ENCODE measurements around the gene NCK2.

NCK2 gene

DNA sequence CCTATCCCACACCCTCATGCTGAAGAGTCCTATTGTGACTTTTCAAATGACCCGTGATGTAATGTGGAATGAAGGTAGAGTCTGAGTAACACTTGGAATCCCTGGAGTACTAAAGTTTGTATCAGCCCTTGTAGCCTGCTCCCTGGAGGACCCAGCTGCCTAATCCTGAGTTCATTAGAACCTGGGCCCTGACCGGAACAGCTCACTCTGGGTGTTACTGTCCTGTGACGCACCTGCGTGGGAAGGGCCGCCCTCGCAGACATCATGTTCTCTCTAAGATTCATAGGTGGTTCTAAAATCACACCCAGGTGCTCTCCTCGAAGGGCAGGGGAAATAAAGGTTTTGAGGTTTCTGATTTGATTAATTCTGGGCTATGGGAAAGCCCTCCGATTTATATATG, 62.3 kb downstream of the NCK2 start:
- Histone ChIP-seq H3K27ac (ENCODE audit: low read length) (no peak overlapping the region), H3K4me3 (ENCODE audit: low read length) (no peak overlapping the region), H3K79me2 (ENCODE audit: low read length) (peaks cover 94% of the 10 kb centered on the region), H3K27me3 (replicated peaks; ENCODE audit: insufficient read depth, low read length) (no peaks in the 10 kb centered on the region), H3K9me3 (replicated peaks; ENCODE audit: insufficient read depth, low read length) (no peaks in the 10 kb centered on the region), H3F3A (ENCODE audit: insufficient read depth, low read length) (peaks cover 25% of the 10 kb centered on the region), H3K4me2 (ENCODE audit: low read depth, low read length) (no peak overlapping the region), H4K20me1 (ENCODE audit: insufficient read depth, low read length) (peaks cover 3% of the 10 kb centered on the region; the same call in 1 of the 2 replicates), H3K9me2 (replicated peaks; ENCODE audit: insufficient read depth, low read length) (no peaks in the 10 kb centered on the region), H3K36me3 (replicated peaks; ENCODE audit: insufficient read depth, low read length) (no peaks in the 10 kb centered on the region), H2AFZ (ENCODE audit: low read length) (no peak overlapping the region), H3K4me1 (ENCODE audit: low read length) (peaks cover 62% of the 10 kb centered on the region), H3K9ac (ENCODE audit: low read length) (no peak overlapping the region)
- no peak for DNase-seq
- TF ChIP-seq EZH2phosphoT487 (IDR thresholded peaks at IDR 0.05; ENCODE audit: low read length) (no peak), EZH2 (optimal IDR thresholded peaks at IDR 0.05; ENCODE audit: low read depth, low read length) (no peak)
- TF ChIP-seq, protein P1, sequence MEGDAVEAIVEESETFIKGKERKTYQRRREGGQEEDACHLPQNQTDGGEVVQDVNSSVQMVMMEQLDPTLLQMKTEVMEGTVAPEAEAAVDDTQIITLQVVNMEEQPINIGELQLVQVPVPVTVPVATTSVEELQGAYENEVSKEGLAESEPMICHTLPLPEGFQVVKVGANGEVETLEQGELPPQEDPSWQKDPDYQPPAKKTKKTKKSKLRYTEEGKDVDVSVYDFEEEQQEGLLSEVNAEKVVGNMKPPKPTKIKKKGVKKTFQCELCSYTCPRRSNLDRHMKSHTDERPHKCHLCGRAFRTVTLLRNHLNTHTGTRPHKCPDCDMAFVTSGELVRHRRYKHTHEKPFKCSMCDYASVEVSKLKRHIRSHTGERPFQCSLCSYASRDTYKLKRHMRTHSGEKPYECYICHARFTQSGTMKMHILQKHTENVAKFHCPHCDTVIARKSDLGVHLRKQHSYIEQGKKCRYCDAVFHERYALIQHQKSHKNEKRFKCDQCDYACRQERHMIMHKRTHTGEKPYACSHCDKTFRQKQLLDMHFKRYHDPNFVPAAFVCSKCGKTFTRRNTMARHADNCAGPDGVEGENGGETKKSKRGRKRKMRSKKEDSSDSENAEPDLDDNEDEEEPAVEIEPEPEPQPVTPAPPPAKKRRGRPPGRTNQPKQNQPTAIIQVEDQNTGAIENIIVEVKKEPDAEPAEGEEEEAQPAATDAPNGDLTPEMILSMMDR (IDR thresholded peaks at IDR 0.05; ENCODE audit: low read length) = no peak

DNA sequence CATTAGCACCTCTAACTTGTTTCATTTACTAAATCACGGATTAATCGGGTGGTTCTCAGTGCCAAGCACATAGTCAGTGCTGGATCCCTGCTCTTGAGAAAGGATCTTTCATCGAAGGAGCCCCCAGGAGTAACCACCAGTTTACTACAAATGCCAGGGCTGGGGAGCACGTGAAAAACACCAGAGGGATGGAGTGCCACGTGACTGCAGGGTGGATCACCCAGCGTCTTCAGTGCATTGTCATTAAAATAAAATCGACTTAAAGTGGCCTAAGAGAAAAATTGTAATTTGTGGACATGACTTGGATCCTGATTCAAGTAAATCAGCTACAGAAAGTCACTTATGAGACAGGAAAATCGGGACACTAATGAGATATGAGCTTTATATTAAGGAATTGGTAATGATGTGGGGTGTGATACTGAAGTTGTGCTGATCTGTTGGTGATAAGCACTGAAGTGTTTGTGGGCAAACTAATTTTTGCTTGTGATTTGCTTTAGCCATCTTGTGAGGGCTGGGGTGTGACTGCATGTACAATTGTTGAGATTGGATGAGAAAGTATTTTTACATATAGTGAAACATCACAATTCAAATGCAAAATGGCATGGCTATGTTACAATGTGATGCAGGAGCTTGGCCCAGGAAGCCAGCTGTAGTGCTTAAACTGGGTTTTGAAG, 63.8 kb downstream of the NCK2 start:
- H3K4me2 ChIP-seq (ENCODE audit: low read depth, low read length) = peak overlapping the region; percentile 8; the same call in 1 of the 2 replicates
- H3K4me3 ChIP-seq (ENCODE audit: low read length) = no peak overlapping the region
- H3K36me3 ChIP-seq (replicated peaks; ENCODE audit: insufficient read depth, low read length) = no peaks in the 10 kb centered on the region
- H4K20me1 ChIP-seq (ENCODE audit: insufficient read depth, low read length) = peaks cover 3% of the 10 kb centered on the region; the same call in 1 of the 2 replicates
- TF ChIP-seq EZH2phosphoT487 (IDR thresholded peaks at IDR 0.05; ENCODE audit: low read length) = no peak
- H3K9me3 ChIP-seq (replicated peaks; ENCODE audit: insufficient read depth, low read length) = no peaks in the 10 kb centered on the region
- no peak overlapping the region for H3K9ac ChIP-seq (ENCODE audit: low read length)
- peaks cover 92% of the 10 kb centered on the region for H3K79me2 ChIP-seq (ENCODE audit: low read length)
- H3K9me2 ChIP-seq (replicated peaks; ENCODE audit: insufficient read depth, low read length) = no peaks in the 10 kb centered on the region
- H3K4me1 ChIP-seq (ENCODE audit: low read length) = peaks cover 61% of the 10 kb centered on the region
- DNase-seq = no peak
- H3K27me3 ChIP-seq (replicated peaks; ENCODE audit: insufficient read depth, low read length) = no peaks in the 10 kb centered on the region
- H3K27ac ChIP-seq (ENCODE audit: low read length) = peak overlapping the region; percentile 24; the same call in 1 of the 2 replicates
- no peak overlapping the region for H2AFZ ChIP-seq (ENCODE audit: low read length)
- H3F3A ChIP-seq (ENCODE audit: insufficient read depth, low read length) = peaks cover 34% of the 10 kb centered on the region

DNA sequence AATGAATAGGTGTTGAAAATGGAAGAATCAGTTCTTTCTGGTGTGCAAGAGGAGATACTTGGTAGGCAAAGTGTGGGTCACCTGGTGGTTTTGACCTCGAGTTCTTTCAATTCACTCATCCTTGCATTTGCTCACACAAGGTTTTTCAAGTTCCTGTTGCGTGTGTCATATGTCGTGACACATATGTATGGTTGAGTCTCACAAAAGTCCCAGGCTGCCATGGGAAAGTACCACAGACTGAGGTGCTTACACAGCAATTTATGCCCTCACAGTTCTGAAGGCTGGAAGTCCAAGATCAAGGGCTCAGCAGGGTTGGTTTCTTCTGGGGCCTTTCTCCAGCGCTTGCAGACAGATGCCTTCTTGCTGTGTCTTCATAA, 64.4 kb downstream of the NCK2 start:
- no peaks in the 10 kb centered on the region for H3K36me3 ChIP-seq (replicated peaks; ENCODE audit: insufficient read depth, low read length)
- H3K9me2 ChIP-seq (replicated peaks; ENCODE audit: insufficient read depth, low read length) = no peaks in the 10 kb centered on the region
- TF ChIP-seq EZH2phosphoT487 (IDR thresholded peaks at IDR 0.05; ENCODE audit: low read length) (no peak), EZH2 (optimal IDR thresholded peaks at IDR 0.05; ENCODE audit: low read depth, low read length) (no peak)
- TF ChIP-seq, protein P1 (IDR thresholded peaks at IDR 0.05; ENCODE audit: low read length) = no peak
- peak; percentile 55 for DNase-seq
- no peaks in the 10 kb centered on the region for H3K27me3 ChIP-seq (replicated peaks; ENCODE audit: insufficient read depth, low read length)
- peaks cover 3% of the 10 kb centered on the region; the same call in 1 of the 2 replicates for H4K20me1 ChIP-seq (ENCODE audit: insufficient read depth, low read length)
- no peak overlapping the region for H2AFZ ChIP-seq (ENCODE audit: low read length)
- H3K4me3 ChIP-seq (ENCODE audit: low read length) = no peak overlapping the region
- H3F3A ChIP-seq (ENCODE audit: insufficient read depth, low read length) = peaks cover 34% of the 10 kb centered on the region
- no peaks in the 10 kb centered on the region for H3K9me3 ChIP-seq (replicated peaks; ENCODE audit: insufficient read depth, low read length)
- no peak overlapping the region for H3K9ac ChIP-seq (ENCODE audit: low read length)
- H3K27ac ChIP-seq (ENCODE audit: low read length) = peak overlapping the region; percentile 24; the same call in 1 of the 2 replicates
- 0 out of 2 replicates have a peak overlapping the region, but pooled peaks have one; percentile 5 for H3K4me2 ChIP-seq (ENCODE audit: low read depth, low read length)
- peaks cover 92% of the 10 kb centered on the region for H3K79me2 ChIP-seq (ENCODE audit: low read length)
- H3K4me1 ChIP-seq (ENCODE audit: low read length) = peaks cover 58% of the 10 kb centered on the region

DNA sequence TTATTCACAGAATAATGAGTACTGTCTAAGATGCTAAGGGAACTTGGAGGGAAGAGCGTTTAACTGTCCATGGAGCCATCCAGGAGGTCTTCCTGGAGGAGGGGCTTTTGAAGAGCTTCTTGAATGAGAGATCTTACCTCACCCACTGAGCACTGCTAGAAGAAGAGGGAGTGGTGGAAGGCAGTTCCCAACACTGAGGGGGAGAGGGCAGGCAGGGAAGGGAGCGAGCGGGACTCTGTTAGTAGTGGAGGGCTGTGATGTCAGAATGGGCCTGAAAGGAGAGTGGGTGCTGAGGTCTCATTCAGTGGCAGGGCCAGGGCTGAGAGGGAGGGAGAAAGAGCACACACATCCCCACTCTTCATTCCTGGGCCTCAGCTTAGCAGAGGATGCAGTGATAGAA, 65.0 kb downstream of the NCK2 start:
- Histone ChIP-seq H3K4me2 (ENCODE audit: low read depth, low read length) (no peak overlapping the region), H3F3A (ENCODE audit: insufficient read depth, low read length) (peaks cover 34% of the 10 kb centered on the region), H2AFZ (ENCODE audit: low read length) (no peak overlapping the region), H3K27ac (ENCODE audit: low read length) (no peak overlapping the region), H3K9me2 (replicated peaks; ENCODE audit: insufficient read depth, low read length) (no peaks in the 10 kb centered on the region), H3K27me3 (replicated peaks; ENCODE audit: insufficient read depth, low read length) (no peaks in the 10 kb centered on the region), H3K4me3 (ENCODE audit: low read length) (no peak overlapping the region), H4K20me1 (ENCODE audit: insufficient read depth, low read length) (peaks cover 3% of the 10 kb centered on the region; the same call in 1 of the 2 replicates), H3K36me3 (replicated peaks; ENCODE audit: insufficient read depth, low read length) (no peaks in the 10 kb centered on the region), H3K4me1 (ENCODE audit: low read length) (peaks cover 56% of the 10 kb centered on the region), H3K79me2 (ENCODE audit: low read length) (peaks cover 92% of the 10 kb centered on the region), H3K9ac (ENCODE audit: low read length) (no peak overlapping the region), H3K9me3 (replicated peaks; ENCODE audit: insufficient read depth, low read length) (no peaks in the 10 kb centered on the region)
- DNase-seq = no peak
- TF ChIP-seq EZH2phosphoT487 (IDR thresholded peaks at IDR 0.05; ENCODE audit: low read length) (no peak), EZH2 (optimal IDR thresholded peaks at IDR 0.05; ENCODE audit: low read depth, low read length) (no peak)
- TF ChIP-seq, protein P1 (IDR thresholded peaks at IDR 0.05; ENCODE audit: low read length) = no peak

Measured in MM.1S (cell line).